DND-41 (cell line): ENCODE data around the gene RNF207.

Experiments
- CTCF ChIP-seq: IDR thresholded peaks from 2 replicates; pipeline ENCODE4 v1.5.1; 2012; ENCODE audit warnings: borderline replicate concordance, low read length, moderate library complexity, mild to moderate bottlenecking; ENCODE audit not compliant: poor library complexity, severe bottlenecking; ENCODE audit errors: extremely low read depth
- EZH2 ChIP-seq: IDR thresholded peaks from 3 replicates; pipeline ENCODE4 v1.6.1; 2012; ENCODE audit warnings: borderline replicate concordance, low read depth, mild to moderate bottlenecking, moderate library complexity, low read length, inconsistent platforms; ENCODE audit not compliant: severe bottlenecking

- TF ChIP-seq CTCF (no peak), EZH2 (no peak)
Measured at GRCh38 chr1:6165027-6165426, 40.9 kb upstream of the RNF207 start.
